GM21576 (cell line): ENCODE data around the gene SPATA19.

Experiments
- ATAC-seq: cut with Tn5 transposase; IDR thresholded peaks from one replicate; pipeline ENCODE4 v1.9.1; 2021; ENCODE audit warnings: mild to moderate bottlenecking, moderate library complexity; ENCODE audit not compliant: unreplicated experiment

SPATA19 gene

DNA sequence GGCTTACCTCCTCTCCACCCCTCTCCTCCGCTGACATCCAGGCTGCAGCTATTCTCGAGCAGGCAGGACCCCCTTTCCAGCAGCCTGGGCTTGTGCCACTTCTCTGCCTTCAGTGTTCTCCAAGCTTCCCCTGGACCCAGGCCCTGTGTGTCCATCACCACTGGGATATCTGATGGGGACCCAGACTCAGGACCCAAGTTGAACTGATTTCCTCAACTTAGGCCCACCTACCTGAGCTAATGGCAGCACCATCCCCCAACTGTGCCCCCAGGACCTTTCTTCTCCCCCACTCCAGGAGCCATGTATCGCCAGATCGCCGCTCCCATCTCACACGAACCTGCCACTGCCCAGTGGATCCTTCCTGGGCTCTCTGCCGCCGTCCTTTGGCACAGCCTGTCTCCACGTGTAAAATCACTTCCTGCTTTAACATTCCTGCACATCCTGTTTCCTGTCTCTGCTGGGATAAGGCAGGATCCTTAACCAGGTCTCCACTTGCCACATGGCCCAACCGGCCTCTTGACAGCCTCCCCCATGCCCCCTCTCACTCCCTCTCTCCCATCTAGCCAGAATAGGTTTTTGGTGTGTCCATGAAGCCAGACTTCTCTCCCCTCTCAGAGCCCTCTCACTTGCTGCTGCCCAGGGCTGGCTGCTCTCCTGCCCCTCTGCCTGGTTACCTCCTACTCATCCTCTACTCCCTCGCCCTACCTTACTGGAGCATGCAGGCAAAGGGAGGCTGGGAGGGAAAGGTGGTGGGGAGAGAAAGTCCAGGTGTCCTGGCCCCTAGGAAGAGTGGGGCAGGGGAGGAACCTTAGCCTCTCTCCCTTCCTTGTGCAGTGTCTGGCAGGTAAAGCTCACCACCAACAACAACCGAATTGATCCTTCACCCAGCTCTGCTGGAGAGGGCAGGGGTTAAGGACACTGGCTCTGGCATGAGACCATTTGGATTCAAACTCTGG lies 9.4 kb downstream of the SPATA19 start:
- no peak for ATAC-seq

DNA sequence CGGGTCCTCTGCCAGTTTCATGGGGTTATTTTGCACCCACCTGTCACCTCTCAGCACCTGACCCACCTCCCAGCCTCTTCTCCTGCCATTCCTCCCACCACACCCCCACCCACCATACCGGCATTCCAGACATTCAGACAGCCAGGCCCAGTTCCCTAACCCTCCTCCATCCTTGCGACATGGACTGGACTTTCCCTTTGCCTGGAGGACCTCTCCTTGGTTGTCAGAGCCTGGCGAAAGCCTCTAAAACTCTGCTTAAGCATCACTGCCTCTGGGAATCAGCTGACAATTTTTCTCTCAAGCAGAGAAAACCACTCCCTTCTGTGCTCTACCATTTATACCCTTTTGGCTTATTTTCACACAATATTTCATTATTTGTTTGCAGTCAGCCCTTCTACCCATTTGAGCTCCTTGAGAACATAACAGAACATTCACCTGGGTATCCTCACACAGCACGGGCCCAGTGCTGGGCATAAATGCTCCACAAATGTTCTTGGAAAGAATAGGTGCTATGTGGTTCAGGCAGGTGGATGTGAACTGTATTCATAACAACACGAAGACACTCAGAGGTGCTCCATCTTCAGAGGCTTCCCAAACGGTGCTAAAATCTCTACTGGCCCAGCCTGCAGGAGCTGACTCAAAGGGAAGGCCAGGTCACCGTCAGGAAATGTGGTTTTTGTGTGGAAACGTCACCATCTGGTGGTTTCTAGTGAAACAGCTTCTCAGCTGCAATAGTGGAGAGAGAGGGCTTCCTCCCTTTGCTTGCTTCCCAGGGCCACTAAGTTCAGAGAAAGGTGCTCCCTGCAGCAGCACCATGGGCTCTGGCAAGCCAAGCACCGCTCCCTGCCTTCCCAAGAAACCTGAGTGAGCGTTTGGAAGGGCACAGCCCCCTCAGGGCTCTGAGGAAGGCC lies 10.4 kb downstream of the SPATA19 start:
- peak; percentile 89 for ATAC-seq

DNA sequence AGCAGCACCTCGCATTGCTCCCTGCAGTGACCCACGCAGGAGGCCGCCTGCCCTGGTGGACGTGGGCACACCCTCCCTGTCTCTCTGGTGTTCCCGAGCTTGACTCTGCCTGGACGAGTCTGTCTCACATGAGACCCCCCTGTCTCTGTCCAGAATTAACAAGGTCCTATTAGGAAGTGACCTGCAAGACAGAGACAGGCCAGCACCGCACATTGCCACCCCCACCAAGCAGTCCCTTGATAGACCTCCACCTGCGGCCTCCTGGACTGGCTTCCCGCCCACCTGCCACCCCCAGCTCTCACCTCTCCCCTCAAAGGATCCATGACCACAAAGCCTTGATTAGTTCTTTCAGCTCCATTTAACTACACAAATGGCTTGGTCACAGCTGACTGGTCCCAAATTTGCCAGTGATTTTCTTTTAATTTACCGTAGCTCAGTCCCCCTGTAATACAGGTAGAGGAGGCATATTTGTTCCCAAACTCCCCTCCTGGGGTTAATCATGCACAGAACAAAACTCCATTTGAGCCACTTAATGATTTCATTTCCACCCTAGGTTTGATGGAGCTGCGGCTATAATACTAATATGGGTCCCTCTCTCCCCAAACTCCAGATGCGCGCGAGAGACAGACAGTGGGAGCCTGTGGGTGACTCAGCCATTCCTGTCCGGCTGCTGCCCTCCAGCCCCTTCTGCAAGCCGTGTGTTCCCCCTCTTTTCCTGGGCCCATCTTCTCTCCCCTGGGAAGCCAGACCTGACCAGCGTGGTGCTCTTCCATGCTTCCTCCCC lies 11.2 kb downstream of the SPATA19 start:
- ATAC-seq = no peak

GRCh38 chr11:133832991-133833897 lies 12.1 kb downstream of the SPATA19 start:
- ATAC-seq = no peak

DNA sequence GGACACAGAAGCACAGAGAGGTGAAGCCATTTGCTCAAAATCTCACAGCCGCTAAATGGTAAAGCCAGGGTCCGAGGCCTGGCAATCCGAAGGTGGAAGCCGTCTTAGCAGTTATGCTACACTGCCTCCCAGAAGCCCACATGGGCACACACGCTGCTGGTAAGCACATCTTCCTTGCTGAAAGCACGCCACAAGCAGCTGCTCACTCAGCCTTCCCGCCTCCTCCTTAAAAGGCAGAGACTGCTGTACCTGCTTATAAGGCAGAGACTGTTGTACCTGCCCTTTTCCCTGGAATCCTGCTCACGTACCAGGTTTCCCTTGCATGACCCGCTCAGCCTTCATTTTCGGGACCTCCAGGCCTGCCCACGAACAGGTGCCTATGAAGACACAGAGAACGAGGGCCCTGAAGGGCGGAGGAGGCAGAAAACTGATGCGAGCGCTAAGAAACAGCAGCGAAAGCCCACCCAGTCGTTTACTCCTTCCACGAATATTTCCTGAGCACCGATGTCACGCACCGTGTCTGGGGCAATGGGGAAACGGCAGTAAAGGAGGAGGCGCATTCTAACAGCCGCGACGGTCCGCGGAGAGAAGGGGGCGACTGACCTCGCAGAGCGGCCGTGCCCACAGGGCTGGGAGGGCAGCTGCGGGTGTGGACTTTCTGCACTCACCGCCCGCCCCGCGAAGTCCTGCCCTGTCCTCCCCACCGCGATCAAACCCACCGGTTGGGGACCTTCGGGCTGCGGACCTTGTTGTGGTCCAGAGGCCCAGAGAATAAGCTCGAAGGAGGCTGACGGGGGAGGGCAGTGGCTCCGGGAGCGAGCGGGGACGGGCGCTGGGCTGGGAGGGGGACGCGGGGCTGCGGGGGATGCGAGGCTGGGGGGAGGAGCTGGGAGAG lies 13.0 kb downstream of the SPATA19 start:
- ATAC-seq = no peak

GRCh38 chr11:133830931-133831907 lies 14.1 kb downstream of the SPATA19 start:
- no peak for ATAC-seq

GRCh38 chr11:133829566-133829965 lies 15.7 kb downstream of the SPATA19 start:
- ATAC-seq = no peak

DNA sequence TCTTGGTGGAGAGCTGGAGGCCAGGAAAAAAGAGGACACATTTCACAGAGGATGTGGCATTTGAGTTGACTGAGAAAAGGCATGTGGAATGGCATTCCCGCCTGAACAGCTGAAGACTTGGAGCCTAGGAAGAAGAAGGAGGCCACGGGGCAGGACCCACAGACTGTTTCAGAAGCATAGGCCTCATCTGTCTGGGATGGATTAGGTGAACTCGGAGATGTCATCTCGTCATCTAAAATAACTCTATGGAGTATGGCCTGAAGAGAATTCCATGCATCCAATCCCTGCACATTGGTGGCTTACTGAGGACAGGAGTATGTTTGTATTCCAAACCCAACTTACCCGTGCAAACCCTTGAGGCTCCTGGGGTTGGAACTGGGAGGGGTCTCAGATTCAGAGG lies 16.4 kb downstream of the SPATA19 start:
- no peak for ATAC-seq

GRCh38 chr11:133827556-133827955 lies 17.8 kb downstream of the SPATA19 start:
- ATAC-seq = no peak

DNA sequence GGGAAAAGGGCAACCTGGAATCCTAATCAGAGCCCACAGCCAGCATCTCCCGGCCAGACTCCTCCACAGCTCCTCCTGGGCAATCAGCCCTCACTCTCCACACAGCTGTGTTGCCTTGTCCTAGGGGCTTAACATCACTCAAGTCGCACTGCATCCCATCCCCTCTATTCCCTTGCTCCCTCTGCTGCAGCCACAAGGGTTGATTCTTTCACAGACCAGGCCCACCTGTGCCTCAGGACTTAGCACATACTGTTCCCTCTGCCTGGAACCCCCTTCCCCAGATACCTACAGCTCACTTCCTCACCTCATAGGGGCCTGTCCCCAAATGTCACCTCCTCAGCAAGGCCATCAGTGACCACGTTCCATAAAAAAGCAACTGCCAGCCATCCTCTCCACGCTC lies 18.4 kb downstream of the SPATA19 start:
- no peak for ATAC-seq

GRCh38 chr11:133825666-133826065 lies 19.6 kb downstream of the SPATA19 start:
- ATAC-seq = no peak

- ATAC-seq = no peak
Measured at GRCh38 chr11:133825156-133825555, 20.2 kb downstream of the SPATA19 start.

DNA sequence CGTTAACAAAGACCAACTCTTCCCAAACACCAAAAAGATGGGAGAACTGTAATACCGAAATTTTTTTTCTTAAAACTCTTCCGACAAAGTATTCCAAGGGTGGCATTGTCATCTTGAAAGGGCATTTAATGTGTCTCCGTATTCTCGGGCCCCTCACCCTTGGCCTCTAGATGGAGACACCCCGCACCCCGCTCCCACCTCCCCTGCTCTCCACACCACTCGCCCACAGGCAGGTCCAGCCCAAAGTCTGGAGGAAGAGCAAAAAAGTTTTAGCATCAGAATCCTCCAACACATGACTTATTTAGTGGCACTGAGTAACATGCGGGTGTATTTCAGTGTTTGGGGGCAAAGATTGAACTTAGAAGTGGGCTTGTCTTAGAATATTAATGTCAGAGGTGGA lies 20.7 kb downstream of the SPATA19 start:
- ATAC-seq = no peak

GRCh38 chr11:133823614-133824013 lies 21.7 kb downstream of the SPATA19 start:
- no peak for ATAC-seq

- ATAC-seq = no peak
Measured at GRCh38 chr11:133823211-133823610, 22.1 kb downstream of the SPATA19 start.

- ATAC-seq = peak; percentile 85
Measured at GRCh38 chr11:133821776-133822175, 23.5 kb downstream of the SPATA19 start.

DNA sequence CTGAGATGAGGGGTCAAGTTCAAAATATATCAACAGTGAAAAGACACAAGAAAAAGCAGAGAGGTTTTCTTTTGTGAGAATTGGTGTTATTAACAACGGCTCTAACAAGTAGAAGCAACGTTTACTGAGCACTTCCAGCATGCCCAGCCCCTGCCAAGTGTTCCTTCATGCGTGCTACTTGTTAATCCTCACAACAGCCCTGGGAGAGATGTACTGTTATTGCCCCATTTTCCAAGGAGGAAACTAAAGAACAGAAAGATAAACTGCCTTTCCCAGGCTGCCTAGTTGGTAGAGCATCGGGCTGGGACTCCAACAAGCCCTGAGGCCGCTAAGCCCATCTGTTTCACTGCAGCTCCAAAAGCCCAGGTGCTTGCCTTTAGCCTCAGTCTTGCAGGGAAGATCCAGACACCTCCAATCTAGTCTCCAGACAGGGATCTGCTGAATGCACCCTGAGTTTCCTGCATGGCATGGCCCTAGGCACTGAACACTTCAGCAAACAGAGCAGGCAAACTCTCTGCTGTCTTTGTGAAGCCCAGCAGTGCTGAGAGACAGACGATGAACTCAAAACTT lies 25.5 kb downstream of the SPATA19 start:
- no peak for ATAC-seq
